Esophagus muscularis mucosa (tissue), 4 donors: ENCODE results near the gene ADAMTS18.

Experiments
- CTCF ChIP-seq, 3 experiments: fragments of 200-600 bp in 2 of 3; fragments of 450-650 bp in 1 of 3; sonication (generic) in 2 of 3; IDR thresholded peaks; one replicate each; pipeline ENCODE4 v1.5.1; 2017 to 2019; ENCODE audit warnings: antibody characterized with exemption in 3 of 3, mild to moderate bottlenecking in 2 of 3, moderate library complexity in 1 of 3
- EP300 ChIP-seq: sonication (generic); formaldehyde crosslinking; IDR thresholded peaks from one replicate; pipeline ENCODE4 v1.6.1; 2017; ENCODE audit warnings: antibody characterized with exemption
- POLR2A ChIP-seq: fragments of 450-650 bp; IDR thresholded peaks from one replicate; pipeline ENCODE4 v1.6.1; 2017; ENCODE audit warnings: antibody characterized with exemption, moderate library complexity, mild to moderate bottlenecking, low read depth
- POLR2AphosphoS5 ChIP-seq, 2 donors: sonication (generic); formaldehyde crosslinking; IDR thresholded peaks; one replicate each; pipeline ENCODE4 v1.6.1; 2017; ENCODE audit warnings: antibody characterized with exemption in 2 of 2

GRCh38 chr16:77442078-77442477 is 7.2 kb upstream of the ADAMTS18 start:
- TF ChIP-seq POLR2AphosphoS5 (IDR thresholded peaks at IDR 0.05) (no peak), CTCF (IDR thresholded peaks at IDR 0.05) (no peak), POLR2A (no peak), EP300 (no peak)
